Astrocyte (in vitro differentiated cells and primary cell): ENCODE results near the gene C16orf95.
"Not testable (repeated sequence)": the region's sequence is repeated elsewhere in the genome, so short reads cannot be mapped to it uniquely, and the experiment has no call there.

Experiments
- CTCF ChIP-seq: IDR thresholded peaks from 2 replicates; pipeline ENCODE4 v1.5.1; 2011; ENCODE audit warnings: low read depth, mild to moderate bottlenecking, inconsistent platforms, low read length, moderate library complexity; ENCODE audit not compliant: insufficient read depth
- EZH2 ChIP-seq: IDR thresholded peaks from 2 replicates; pipeline ENCODE4 v1.6.1; 2012; ENCODE audit warnings: mild to moderate bottlenecking, low read length, inconsistent platforms; ENCODE audit not compliant: insufficient read depth

- not testable (repeated sequence) for TF ChIP-seq CTCF, EZH2
These were observed 22.5 kb upstream of the C16orf95 start for GRCh38 chr16:87339724-87340105.
